OCI-LY1 (cell line): ENCODE data around the gene SLC16A6.

ENCODE experiments used
- H2AFZ ChIP-seq: fragments of 200-600 bp; sonication (generic), shearing (Covaris generic); 2 replicates; pipeline ENCODE4 v1.6.0; 2014; ENCODE audit warnings: antibody characterized with exemption, mild to moderate bottlenecking, low read length
- H3F3A ChIP-seq: fragments of 200-600 bp; sonication (generic), shearing (Covaris generic); 2 replicates; pipeline ENCODE4 v1.6.0; 2014; ENCODE audit warnings: mild to moderate bottlenecking, antibody characterized with exemption, low read length, moderate library complexity; ENCODE audit not compliant: insufficient read depth
- H3K27ac ChIP-seq: fragments of 200-600 bp; sonication (generic); 2 replicates; pipeline ENCODE4 v1.5.1; 2014; ENCODE audit warnings: low read length, mixed run types, mild to moderate bottlenecking, low read depth; ENCODE audit not compliant: poor library complexity, severe bottlenecking
- H3K27me3 ChIP-seq: fragments of 200-600 bp; sonication (generic); 2 replicates; pipeline ENCODE4 v1.6.0; 2014; ENCODE audit warnings: antibody characterized with exemption, mild to moderate bottlenecking, low read length, moderate library complexity; ENCODE audit not compliant: insufficient read depth
- H3K36me3 ChIP-seq: fragments of 200-600 bp; sonication (generic); 2 replicates; pipeline ENCODE4 v1.6.1; 2014; ENCODE audit warnings: mild to moderate bottlenecking, antibody characterized with exemption, low read length, moderate library complexity, mixed read lengths; ENCODE audit not compliant: insufficient read depth
- H3K4me1 ChIP-seq: fragments of 200-600 bp; sonication (generic); 2 replicates; pipeline ENCODE4 v1.5.1; 2014; ENCODE audit warnings: mild to moderate bottlenecking, low read length, moderate library complexity; ENCODE audit not compliant: insufficient read depth, severe bottlenecking
- H3K4me2 ChIP-seq: fragments of 200-600 bp; sonication (generic), shearing (Covaris generic); 2 replicates; pipeline ENCODE4 v1.6.1; 2014; ENCODE audit warnings: low read length
- H3K4me3 ChIP-seq: fragments of 200-600 bp; sonication (generic); 2 replicates; pipeline ENCODE4 v1.5.1; 2014; ENCODE audit warnings: low read length, low read depth, mild to moderate bottlenecking, mixed read lengths; ENCODE audit not compliant: poor library complexity, severe bottlenecking
- H3K79me2 ChIP-seq: fragments of 200-600 bp; shearing (Covaris generic); 2 replicates; pipeline ENCODE4 v1.6.1; 2016; ENCODE audit warnings: mixed run types, low read length, mixed read lengths; ENCODE audit not compliant: insufficient read depth
- H3K9ac ChIP-seq: fragments of 200-600 bp; sonication (generic), shearing (Covaris generic); 2 replicates; pipeline ENCODE4 v1.6.1; 2014; ENCODE audit warnings: mild to moderate bottlenecking, low read length, mixed read lengths
- H3K9me2 ChIP-seq: fragments of 200-600 bp; sonication (generic), shearing (Covaris generic); 2 replicates; pipeline ENCODE4 v1.6.1; 2014; ENCODE audit warnings: low read depth, mild to moderate bottlenecking, low read length, mixed read lengths
- H3K9me3 ChIP-seq: fragments of 200-600 bp; shearing (Covaris generic); 2 replicates; pipeline ENCODE4 v1.6.1; 2014; ENCODE audit warnings: low read length, mixed read lengths
- H4K20me1 ChIP-seq: fragments of 200-600 bp; sonication (generic), shearing (Covaris generic); 2 replicates; pipeline ENCODE4 v1.6.0; 2016; ENCODE audit warnings: mild to moderate bottlenecking, low read length; ENCODE audit not compliant: insufficient read depth
- CTCF ChIP-seq: fragments of 200-600 bp; sonication (generic), shearing (Covaris generic); IDR thresholded peaks from 2 replicates; pipeline ENCODE4 v1.5.1; 2017; ENCODE audit warnings: mild to moderate bottlenecking, antibody characterized with exemption, low read length, moderate library complexity, mixed read lengths
- EZH2 ChIP-seq: fragments of 200-600 bp; sonication (generic), shearing (Covaris generic); IDR thresholded peaks from 2 replicates; pipeline ENCODE4 v1.8.0; 2017; ENCODE audit warnings: borderline replicate concordance, mixed run types, mild to moderate bottlenecking, antibody characterized with exemption, low read length, moderate library complexity, mixed read lengths

SLC16A6 gene

DNA sequence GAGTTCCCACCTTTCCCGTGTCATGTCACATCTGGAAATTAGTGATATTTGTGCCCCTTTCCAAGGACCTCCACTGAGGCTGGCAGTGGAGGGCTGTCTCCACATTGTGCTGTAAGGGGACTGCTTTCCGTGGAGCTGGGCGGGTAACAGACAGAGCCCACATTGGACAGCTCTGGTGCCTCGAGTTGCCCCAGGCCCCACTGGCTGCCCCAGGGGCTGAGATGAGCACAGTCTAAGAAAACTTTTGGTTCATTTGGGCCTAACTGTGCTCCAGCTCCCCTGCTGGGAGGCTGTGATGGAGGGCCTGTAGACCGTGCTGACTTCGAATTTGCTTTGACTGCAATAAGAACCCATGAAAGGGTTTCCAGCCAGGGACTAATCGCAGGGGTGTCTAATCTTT, 38.4 kb upstream of the SLC16A6 start:
- no peak overlapping the region for H3K4me2 ChIP-seq
- H3K9me3 ChIP-seq, result no peaks in the 10 kb centered on the region
- no peaks in the 10 kb centered on the region for H3K27me3 ChIP-seq
- no peak overlapping the region for H2AFZ ChIP-seq
- H3K4me1 ChIP-seq, result no peaks in the 10 kb centered on the region
- H3F3A ChIP-seq, result no peaks in the 10 kb centered on the region
- H3K4me3 ChIP-seq, result no peak overlapping the region
- no peaks in the 10 kb centered on the region for H3K79me2 ChIP-seq
- TF ChIP-seq CTCF, result no peak
- TF ChIP-seq EZH2, result no peak
- H3K9me2 ChIP-seq, result no peaks in the 10 kb centered on the region
- no peak overlapping the region for H3K27ac ChIP-seq
- no peaks in the 10 kb centered on the region for H3K36me3 ChIP-seq
- H3K9ac ChIP-seq, result no peak overlapping the region
- no peaks in the 10 kb centered on the region for H4K20me1 ChIP-seq

GRCh38 chr17:68328676-68329075, 37.7 kb upstream of the SLC16A6 start:
- no peaks in the 10 kb centered on the region for H3K4me1 ChIP-seq
- H3K27me3 ChIP-seq, result no peaks in the 10 kb centered on the region
- no peaks in the 10 kb centered on the region for H3F3A ChIP-seq

DNA sequence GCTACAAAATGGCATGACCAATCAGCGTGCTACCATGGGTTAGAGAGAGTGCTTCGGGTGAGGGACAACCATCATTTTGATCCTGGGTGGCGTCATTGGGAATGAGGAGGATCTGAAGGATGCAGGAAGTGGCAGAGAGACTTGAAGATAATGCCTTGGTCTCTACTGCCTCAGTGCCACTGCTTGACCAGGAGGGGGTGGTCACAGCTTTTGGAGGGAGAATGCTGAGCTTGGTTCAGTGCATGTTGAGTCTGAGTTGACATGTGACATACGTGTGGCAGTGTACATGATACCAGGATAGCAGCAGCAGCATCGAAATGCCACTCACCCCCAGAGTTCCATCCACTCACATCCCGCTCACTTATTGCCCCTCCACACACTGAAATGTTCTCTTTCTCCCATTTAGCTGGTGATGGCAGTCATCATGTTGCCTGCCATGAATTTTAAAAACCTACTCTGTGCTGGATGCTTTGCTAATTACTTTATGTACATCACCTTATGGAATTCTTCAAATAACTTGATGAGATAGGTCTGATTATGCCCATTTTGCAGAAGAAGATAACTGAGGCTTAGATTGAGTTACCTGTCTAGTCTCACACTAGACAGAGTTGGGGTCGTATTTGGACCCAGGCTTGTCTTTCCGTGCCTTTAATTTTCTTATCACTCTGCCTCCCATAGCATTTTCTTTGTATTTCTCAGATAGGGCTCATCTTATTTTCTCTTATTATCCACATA, 37.1 kb upstream of the SLC16A6 start:
- Histone ChIP-seq H3K27me3 (no peaks in the 10 kb centered on the region), H3K4me2 (no peak overlapping the region), H3F3A (no peaks in the 10 kb centered on the region), H4K20me1 (no peaks in the 10 kb centered on the region), H3K36me3 (no peaks in the 10 kb centered on the region), H2AFZ (no peak overlapping the region), H3K4me3 (no peak overlapping the region), H3K4me1 (no peaks in the 10 kb centered on the region), H3K27ac (no peak overlapping the region), H3K9ac (no peak overlapping the region), H3K79me2 (no peaks in the 10 kb centered on the region), H3K9me2 (no peaks in the 10 kb centered on the region), H3K9me3 (no peaks in the 10 kb centered on the region)
- TF ChIP-seq EZH2 (no peak), CTCF (peak; percentile 54)

More at GRCh38 chr17:68328676-68329075, 37.7 kb upstream of the SLC16A6 start:
- Histone ChIP-seq H3K4me3 (no peak overlapping the region), H2AFZ (no peak overlapping the region), H3K36me3 (no peaks in the 10 kb centered on the region), H3K4me2 (no peak overlapping the region), H4K20me1 (no peaks in the 10 kb centered on the region), H3K9me3 (no peaks in the 10 kb centered on the region), H3K27ac (no peak overlapping the region), H3K79me2 (no peaks in the 10 kb centered on the region), H3K9me2 (no peaks in the 10 kb centered on the region), H3K9ac (no peak overlapping the region)
- TF ChIP-seq CTCF (no peak), EZH2 (no peak)
